HG03280 (cell line): ENCODE measurements around the gene DCUN1D1.

Experiments
- ATAC-seq: cut with Tn5 transposase; IDR thresholded peaks from one replicate; pipeline ENCODE4 v1.9.1; 2021; ENCODE audit warnings: mild to moderate bottlenecking, moderate library complexity; ENCODE audit not compliant: unreplicated experiment

The DCUN1D1 gene

DNA sequence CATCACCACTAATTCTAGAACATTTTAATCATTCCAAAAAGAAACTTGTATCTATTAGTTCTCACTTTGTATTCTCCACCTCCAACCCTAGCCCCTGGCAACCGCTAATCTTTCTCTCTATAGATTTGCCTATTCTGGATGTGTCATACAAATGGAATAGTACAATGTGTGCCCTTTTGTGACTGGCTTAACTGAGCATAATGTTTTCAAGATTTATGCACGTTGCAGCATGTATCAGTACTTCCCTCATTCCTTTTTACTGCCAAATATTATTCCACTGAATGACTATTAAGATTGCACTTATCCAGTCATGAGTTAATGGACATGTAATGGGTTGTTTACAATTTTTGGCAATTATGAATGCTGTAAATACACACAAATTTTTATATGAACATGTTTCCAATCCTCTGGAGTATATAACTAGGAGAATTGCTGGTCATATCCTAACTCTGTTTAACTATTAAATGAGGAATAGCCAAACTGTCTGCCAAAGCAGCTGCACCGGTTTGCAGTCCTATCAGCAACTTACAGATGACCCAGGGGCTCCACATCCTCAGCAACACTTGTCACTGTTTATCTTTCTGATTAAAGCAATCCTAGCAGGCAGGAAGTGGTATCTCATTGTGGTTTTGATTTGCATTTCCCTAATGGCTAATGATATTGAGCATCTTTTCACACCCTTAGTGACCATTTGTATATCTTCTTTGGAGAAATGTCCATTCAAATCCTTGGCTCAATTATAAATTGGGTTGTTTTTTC is 42.9 kb downstream of the DCUN1D1 start:
- no peak for ATAC-seq

DNA sequence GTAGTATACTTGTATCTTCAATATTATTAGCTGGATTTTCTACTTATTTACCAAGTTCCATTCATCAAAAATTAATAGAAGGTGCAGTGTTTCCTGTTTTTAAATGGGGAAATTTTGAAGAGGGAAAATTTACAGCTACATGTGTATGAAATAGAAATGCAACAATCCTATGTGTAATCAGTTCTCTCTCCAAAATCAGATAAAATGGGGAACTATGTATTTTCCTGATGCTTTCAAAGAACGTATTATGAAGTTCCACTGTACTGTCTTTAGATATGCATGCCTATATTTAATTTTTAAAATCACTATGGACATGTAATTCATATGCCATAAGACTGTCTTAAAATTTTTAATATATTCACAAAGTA is 43.4 kb downstream of the DCUN1D1 start:
- ATAC-seq, result no peak

GRCh38 chr3:182936239-182936917 is 44.0 kb downstream of the DCUN1D1 start:
- ATAC-seq, result no peak

GRCh38 chr3:182935803-182936202 is 44.5 kb downstream of the DCUN1D1 start:
- ATAC-seq, result no peak

DNA sequence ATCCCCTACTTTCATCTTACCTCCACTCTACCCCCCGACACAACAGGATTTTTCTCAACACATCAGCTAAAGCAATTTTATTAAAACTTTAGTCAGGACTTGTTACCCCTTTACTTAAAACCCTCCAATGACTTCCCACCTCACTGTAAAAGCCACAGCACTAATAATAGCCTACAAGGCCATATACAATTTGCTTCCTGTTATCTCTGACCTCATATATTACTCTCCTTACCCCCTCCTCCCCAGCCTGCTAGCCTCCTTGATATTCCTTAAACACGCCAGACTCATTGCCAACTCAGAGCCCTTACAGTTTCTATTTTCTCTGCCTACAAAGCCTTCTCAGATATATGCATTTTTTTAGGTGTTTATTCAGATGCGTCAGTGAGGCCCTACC is 54.4 kb downstream of the DCUN1D1 start:
- no peak for ATAC-seq

- peak; percentile 89 for ATAC-seq
Measured at GRCh38 chr3:182925330-182925943, 54.9 kb downstream of the DCUN1D1 start.

- no peak for ATAC-seq
Measured at GRCh38 chr3:182921665-182922355, 58.5 kb downstream of the DCUN1D1 start.

DNA sequence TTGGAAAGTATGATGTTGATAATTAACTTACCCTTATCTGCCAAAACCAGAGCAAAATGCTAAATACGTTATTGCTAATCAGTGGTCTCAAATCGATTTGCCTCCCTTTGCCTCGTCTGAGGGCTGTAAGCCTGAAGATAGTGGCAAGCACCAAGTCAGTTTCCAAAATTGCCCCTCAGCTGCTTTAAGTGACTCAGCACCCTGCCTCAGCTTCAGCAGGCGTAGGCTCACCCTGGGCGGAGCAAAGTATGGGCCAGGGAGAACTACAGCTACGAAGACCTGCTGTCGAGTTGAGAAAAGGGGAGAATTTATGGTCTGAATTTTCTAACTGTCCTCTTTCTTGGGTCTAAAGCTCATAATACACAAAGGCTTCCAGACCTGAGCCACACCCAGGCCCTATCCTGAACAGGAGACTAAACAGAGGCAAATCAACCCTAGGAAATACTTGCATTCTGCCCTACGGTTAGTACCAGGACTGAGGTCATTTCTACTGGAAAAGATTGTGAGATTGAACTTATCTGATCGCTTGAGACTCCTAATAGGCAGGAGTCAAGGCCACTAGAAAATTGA is 59.7 kb downstream of the DCUN1D1 start:
- no peak for ATAC-seq

- ATAC-seq, result no peak
Measured at GRCh38 chr3:182919866-182920357, 60.4 kb downstream of the DCUN1D1 start.

- no peak for ATAC-seq
Measured at GRCh38 chr3:182917134-182917533, 63.2 kb downstream of the DCUN1D1 start.

DNA sequence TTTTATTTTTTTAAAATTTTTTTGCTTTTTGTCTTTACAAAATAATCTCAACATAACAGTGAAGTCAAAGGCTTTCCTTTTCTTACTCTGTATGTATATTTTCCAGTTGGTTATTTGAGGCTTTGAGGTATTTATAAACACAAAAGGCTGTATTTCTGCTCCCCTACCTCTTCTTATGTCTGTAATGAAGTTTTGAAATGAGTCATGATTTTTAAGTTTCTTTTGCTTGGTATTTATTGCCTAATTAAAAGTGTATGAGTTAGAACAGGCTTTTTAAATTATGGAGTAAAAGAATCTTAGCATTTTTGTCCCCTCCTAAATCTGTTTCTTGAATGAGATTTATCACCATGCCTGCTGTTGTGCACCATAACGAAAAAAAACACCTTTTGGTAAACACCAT is 66.0 kb downstream of the DCUN1D1 start:
- peak; percentile 38 for ATAC-seq

DNA sequence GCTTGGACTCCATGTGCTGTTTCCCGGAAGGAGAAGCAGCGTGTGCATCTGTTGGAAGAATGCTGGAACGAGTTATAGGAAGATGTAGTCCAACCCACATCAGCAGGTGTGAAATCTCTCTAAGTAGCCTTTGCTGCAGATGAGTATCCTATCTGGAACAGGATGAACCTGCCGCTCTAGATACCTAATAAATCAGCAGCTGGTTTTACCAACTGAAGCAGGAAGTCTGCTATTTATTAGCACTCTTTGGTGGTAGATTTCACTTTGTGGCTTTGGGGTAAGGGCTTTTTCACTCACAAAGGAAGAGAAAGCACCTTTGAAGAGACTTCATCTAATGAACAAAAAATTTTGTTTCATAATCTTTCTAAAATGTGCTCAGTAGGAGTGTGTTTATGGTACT is 66.4 kb downstream of the DCUN1D1 start:
- ATAC-seq, result peak; percentile 83

DNA sequence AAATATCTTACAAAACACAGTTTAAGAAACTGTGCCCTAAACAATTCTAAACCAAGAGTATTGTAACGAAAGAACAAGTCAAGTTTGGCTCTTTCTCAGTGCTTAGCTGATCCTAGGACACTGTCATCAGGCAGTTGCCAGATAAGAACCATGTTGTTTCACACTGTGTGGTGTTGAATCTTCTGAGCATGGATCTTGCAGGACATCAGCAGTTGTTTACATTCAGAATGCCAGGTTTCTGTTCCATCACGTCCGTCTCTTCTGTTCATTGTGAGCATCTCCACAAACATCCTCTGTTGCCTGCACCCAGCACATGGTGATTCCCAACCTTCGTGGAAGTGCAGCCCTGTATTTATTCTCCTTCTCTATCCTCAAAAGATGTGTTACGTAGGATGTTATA is 67.9 kb downstream of the DCUN1D1 start:
- no peak for ATAC-seq

DNA sequence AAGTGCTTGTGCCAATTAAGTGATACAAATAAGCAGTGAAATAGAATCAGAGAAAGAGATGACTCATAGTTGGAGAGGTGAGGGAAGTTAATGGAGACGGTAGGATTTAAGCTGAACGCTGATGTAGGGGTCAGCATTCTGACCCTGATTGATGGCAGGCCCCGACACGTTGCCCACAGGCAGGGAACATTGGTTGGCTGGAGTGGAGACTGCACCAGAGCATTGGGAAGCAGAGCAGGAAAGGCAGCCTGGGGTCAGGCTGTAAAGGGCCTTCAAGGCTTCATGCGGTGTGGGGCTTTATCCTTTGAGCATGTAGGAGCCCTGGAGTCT is 68.6 kb downstream of the DCUN1D1 start:
- ATAC-seq, result no peak

GRCh38 chr3:182910936-182911781 is 69.2 kb downstream of the DCUN1D1 start:
- ATAC-seq, result no peak

DNA sequence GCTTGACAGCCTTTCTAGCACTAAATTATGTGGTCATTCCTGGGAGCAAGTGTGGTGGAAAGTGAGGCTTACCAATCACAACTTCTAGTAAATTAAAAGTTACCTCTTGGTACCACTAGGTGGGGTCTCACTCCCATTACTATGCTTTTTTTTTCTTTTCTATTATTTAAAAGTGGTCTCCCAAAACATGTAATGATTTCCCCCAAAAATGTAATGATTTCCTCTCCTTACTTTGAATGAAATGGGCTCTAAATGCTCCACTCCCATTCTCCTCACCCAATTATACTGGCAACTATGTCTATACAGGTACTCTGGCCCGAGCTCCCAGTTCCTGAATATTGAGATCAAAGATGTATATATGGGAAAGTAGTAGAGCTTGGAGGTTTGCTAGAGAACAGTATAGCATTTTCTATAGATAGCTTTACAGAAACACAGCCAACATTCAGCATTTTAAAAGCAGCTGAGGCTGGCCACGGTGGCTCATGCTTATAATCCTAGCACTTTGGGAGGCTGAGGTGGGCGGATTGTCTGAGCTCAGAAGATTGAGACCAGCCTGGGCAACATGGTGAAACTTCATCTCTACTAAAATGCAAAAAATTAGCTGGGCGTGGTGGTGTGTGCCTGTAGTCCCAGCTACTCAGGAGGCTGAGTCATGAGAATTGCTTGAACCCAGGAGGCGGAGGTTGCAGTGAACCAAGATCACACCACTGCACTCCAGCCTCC is 70.9 kb downstream of the DCUN1D1 start:
- no peak for ATAC-seq

DNA sequence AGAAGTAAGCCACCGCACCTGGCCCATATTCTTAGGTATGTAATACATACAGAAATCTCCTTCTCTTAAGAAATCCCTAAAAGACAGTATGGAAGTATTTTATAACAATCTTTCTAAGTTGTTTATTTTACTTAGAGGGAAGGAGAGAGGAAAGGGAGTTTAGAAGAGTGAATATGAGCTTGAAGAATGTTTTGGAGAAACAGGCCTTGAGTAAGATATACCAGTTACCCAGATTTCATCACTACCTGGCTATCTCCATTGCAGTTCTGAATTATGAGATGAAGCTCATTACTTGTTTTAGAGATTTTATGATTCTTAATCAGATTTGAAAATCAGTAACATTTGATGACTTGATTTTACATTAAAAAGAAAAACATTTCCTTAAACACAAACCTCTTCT is 71.9 kb downstream of the DCUN1D1 start:
- ATAC-seq, result no peak

DNA sequence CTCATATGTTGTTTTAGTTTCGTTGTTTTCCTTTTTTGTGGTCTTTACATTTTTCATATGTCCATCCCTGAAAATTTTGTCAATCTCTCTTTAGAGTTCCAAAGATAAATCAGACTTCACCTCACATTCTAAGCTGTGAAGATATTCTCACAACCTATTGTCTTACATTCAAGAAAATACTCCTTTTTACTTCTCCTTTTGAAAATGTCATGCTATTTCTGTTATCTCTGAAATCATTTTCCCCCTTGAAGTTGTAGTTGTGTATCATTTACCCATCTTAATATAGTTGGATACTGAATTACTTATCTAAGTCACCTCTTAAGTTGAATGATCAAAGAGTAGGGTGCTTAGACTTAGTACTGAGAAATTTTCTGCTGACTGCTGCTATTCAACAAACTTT is 74.3 kb downstream of the DCUN1D1 start:
- ATAC-seq, result no peak

GRCh38 chr3:182905623-182906022 is 74.7 kb downstream of the DCUN1D1 start:
- ATAC-seq, result no peak

DNA sequence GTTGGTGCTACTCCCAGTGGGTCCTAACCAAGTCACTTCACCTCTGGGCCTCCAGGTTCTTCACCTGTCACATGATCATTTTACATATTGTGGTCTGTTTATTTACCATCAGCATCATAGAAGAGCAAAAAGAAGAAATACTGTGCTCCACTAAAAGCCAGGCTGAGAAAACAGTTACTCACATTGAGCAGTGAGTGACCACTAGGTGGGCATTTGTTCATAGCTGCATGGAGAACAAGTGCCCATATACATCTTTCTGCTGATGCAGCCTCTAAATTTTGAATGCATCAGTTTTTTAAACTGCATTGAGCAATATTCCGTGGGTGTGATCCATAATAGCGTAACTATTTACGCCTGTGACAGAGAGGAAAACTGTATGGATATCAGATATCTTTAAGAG is 76.2 kb downstream of the DCUN1D1 start:
- no peak for ATAC-seq
